ENCODE data around the gene SIPA1.

SIPA1 gene, protein sequence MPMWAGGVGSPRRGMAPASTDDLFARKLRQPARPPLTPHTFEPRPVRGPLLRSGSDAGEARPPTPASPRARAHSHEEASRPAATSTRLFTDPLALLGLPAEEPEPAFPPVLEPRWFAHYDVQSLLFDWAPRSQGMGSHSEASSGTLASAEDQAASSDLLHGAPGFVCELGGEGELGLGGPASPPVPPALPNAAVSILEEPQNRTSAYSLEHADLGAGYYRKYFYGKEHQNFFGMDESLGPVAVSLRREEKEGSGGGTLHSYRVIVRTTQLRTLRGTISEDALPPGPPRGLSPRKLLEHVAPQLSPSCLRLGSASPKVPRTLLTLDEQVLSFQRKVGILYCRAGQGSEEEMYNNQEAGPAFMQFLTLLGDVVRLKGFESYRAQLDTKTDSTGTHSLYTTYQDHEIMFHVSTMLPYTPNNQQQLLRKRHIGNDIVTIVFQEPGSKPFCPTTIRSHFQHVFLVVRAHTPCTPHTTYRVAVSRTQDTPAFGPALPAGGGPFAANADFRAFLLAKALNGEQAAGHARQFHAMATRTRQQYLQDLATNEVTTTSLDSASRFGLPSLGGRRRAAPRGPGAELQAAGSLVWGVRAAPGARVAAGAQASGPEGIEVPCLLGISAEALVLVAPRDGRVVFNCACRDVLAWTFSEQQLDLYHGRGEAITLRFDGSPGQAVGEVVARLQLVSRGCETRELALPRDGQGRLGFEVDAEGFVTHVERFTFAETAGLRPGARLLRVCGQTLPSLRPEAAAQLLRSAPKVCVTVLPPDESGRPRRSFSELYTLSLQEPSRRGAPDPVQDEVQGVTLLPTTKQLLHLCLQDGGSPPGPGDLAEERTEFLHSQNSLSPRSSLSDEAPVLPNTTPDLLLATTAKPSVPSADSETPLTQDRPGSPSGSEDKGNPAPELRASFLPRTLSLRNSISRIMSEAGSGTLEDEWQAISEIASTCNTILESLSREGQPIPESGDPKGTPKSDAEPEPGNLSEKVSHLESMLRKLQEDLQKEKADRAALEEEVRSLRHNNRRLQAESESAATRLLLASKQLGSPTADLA

DNA sequence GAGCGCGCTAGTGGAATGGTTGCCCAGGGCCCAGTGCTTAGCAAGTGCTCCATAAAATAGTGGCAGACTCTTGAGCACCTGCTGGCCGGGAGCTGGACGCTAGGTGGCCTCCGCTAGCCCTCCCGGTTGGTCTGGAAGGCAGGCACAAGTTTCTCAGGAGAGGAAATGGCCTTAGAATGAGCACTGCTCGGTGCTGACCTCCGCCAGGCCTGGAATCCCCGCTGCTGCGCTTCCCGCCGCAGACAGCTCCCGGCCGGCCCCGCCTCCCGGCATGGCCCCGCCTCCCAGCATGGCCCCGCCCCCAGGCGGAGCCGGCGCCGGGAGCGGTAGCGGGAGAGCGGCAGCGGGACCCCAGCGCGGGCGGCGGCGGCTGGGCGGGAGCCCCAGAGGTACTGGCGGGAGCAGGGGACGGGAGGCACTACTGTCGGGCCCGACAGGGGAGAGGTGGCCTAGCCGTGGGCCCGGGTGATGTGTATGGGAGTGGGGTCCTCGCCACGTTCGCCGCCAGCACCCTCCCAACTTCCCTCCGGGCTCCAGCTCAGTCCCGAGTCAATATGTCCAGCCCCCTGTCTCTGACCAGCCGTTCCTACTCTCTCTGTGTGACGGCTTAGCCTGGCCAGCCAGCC is at the start of gene SIPA1:
TSS of gene SIPA1 (plus strand) at position 308 of the 626 bp plus-strand sequence. CDS start 2,821 bp downstream, outside the sequence.
- peak; percentile 56 to 68 (median 63) for DNase-seq (ENCODE audit: low read depth in 2 of 3, low spot score in 2 of 3)

DNA sequence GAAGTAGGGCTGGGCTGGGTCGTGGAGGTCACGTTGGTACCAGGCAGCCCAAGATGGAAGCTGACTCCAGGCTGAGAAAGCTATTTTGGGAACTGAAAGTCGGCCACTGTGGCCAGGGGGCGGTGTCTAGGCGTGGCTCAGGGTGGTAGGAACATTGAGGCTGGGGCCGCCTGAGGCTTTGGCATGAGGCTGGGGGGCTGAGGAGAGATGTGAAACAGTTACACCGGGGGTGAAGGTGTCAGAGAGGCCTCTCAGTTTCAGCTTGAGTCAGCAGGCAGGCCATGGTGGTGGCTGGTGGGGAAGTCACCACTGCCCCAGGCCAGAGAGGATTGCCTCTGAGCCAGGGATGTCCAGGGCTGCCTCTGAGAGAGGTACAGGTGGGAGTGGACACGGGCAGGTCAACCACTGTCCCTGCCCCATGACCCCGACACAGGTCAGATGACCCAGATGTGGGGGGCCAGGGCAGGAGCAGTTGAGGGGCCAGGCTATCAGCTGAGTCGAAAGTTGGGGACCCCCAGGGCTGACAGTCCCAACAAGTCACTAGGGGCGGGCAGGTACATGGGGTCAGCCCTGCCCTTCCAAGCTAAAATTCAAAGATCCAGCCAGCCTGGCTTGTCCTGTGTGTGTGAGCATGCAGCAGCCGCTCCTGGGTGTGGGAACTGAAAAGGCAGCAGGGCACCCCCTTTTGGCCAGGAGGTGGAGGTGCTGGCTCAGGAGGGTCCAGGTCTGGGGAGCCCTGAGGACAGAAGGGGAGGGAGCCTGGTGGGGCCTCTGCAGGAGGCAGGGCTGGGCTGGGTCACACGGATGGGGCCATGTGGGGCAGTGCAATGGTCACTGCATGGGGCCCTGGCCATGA is 49.5 kb upstream of the SIPA1 start:
- DNase-seq (ENCODE audit: low read depth in 2 of 3, low spot score in 2 of 3): peak; percentile 40 to 72 (median 63)

DNA sequence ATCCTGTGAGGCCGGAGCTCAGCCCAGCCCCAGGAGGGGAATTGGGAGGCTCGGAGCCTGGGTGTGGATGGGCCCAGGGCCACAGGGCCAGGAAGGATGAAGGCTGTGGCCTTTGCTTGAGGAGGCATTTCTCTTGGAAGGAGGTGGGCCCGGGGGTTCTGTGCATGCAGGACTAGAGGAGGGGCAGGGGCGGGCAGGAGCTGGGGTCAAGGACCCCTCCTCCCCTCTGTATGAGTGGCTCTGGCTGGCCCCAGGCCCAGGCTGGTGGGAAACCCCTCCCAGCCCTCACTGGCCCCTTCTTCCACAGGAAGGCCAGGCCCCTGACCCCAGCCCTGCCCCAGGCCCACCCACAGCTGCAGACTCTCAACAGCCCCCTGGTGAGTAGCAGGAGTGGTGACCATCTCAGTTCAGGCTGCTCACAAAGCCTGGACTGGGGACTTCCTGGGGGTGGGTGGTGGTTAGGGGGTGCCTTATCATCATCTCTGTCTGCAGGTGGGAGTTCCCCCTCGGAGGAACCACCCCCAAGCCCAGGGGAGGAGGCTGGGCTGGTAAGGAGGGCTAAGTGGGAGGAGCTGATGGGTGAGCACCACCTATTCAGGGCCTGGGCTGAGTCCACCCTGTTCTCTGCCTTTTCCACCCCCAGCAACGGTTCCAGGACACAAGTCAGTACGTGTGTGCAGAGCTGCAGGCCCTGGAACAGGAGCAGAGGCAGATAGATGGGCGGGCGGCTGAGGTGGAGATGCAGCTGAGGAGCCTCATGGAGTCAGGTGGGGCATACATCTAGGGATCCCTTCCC is 48.3 kb upstream of the SIPA1 start:
- peak in 1 of 3 experiments; percentile 57 for DNase-seq (ENCODE audit: low read depth in 2 of 3, low spot score in 2 of 3)

DNA sequence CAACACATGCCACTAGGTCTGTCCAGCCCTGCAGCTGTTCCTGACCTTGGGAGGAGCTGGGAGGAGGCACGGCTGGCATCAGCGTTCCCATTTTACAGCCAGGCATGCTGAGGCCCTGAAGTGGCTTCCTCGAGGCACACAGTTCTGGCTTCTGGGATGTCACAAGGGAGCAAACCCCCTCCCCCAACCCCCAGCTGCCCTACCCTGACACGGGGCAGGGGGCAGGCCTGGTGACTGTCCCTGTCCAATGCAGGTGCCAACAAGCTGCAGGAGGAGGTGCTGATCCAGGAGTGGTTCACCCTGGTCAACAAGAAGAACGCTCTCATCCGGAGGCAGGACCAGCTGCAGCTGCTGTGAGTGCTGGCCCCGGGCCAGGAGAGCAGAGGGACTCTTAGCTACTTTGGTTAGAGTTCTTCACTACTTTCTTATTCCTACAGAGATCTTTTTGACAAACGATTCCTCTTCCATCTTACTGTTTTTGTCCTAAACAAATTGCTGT is 47.6 kb upstream of the SIPA1 start:
- DNase-seq (ENCODE audit: low read depth in 2 of 3, low spot score in 2 of 3): no peak

DNA sequence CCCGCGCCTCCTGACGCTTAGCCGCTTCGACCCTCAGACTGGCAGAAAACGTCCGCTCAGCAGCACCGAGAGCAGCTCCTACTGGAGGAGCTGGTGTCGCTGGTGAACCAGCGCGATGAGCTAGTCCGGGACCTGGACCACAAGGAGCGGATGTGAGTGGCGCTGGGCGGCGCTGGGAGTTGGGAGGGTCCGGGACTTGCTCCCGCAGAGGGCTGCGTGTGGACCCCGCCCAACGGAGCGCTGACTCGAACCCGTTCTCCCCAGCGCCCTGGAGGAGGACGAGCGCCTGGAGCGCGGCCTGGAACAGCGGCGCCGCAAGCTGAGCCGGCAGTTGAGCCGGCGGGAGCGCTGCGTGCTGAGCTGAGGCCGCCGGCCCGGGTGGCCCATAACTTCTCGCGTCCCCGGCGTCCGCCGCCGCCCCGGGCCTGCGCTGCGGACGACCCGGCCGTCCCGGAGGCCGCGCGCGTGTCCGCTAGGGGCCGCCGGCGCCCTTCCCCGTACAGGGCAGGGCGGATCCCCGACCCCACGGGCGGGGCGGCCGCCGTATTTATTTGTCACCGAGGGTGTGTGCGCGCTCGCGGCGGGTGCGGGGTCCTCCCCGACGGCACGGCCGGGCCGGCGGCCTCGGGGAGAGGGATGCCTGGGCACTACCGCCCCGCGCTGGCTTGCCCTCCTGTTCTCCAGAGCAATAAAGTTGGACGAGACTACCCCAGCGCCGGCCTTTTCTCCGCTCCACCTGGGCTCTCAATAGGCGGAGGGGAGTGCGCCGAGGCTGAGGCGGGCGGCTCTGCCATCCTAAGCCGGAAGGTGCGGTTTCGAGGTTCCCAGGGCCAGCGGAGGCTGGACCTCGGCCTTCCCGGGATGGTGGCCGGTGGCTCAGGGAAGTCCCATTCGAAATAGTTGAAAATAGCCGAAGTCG is 45.7 kb upstream of the SIPA1 start:
- no peak for DNase-seq (ENCODE audit: low read depth in 2 of 3, low spot score in 2 of 3)

DNA sequence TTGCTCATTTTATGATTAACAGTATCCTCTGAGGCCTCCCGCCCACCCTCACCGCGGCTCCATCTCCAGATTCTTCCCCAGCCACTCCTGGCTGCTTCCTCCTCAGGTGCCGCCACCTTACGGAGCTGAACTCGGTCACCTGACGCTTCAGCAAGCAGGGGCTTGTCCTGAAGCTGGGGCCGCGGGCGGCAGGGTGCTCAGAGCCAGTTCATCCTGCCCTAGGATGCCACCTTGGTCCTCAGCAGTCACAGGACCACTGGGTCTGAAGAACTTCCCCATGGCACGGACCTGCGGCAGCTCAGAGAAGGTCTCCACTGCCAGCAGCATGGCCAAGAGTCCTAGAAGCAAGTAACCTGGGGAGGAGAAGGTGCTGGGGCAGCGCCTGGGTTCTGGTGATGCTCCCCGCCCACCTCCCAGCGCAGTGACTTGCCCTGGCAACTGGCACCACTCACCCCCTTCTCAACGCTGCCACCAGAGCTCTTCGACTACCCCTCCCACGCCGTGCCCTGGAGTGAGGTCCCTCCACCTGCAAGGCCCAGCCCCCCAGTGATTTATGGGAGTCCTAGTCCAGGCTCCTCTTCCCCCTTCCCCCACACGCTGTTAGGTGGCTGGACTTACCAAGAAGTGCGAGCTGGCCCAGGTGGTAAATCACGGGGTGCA is 44.9 kb upstream of the SIPA1 start:
- DNase-seq (ENCODE audit: low read depth in 2 of 3, low spot score in 2 of 3): no peak

DNA sequence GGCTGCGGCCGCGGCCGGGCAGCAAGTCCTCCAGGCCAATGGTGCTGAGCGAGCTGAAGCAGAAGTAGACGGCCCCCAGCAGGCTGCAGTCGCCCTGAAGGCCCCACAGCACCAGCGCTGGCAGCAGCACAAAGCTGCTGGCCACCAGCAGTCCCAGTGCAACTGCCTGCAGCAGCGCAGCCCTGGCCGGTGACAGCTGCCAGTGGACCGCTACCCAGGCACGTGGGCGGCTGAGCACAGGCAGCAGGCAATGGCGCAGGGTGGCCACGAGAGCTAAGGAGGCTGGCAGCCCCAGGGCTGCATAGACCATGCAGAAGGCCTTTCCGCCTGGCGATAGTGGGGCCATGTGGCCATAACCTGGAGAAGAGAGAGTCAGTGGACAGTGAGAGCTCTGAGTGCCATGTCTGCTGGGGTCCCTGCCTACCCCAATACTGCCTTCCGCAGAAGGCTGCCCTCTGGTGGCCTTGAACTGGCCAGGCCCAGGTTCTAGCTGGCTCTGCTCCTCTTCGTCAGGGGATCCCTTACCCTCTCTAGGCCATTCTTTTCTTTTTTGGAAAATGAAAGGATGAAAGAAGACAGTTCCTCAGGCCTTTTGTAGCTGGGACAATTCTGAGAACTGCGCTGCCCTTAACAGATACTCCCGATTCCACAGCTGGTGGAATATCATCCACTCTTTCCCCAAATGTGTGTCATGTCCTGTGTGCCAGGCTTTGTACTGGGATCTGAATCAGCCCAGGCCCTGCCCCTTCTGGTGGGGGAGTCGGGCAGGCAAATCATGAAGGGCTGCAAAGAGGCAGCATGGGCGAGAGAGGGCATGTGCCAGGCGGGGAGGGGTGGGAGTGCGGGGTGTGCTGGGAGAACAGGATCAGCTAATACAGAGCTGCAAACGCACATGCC is 44.1 kb upstream of the SIPA1 start:
- DNase-seq (ENCODE audit: low read depth in 2 of 3, low spot score in 2 of 3): no peak

DNA sequence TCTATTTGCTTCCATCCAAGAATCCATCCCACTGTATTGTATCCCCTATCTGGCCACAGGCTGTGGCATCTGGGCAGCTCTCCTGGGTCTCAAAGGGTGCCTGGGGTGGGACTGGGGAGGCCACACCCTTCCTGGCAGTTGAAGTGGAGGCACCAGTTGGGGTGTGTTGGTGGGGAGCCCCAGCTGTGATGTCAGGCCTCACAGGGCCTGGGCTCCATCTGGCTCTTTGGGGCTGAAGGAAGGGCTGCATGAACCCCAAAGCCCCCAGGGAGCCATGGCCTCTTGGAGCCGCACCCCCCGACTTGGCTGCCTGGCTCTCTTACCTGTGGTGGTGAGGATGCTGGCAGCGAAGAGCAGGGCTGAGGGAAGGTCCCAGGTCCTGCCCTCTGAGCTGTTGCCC is 42.8 kb upstream of the SIPA1 start:
- DNase-seq (ENCODE audit: low read depth in 2 of 3, low spot score in 2 of 3): no peak

DNA sequence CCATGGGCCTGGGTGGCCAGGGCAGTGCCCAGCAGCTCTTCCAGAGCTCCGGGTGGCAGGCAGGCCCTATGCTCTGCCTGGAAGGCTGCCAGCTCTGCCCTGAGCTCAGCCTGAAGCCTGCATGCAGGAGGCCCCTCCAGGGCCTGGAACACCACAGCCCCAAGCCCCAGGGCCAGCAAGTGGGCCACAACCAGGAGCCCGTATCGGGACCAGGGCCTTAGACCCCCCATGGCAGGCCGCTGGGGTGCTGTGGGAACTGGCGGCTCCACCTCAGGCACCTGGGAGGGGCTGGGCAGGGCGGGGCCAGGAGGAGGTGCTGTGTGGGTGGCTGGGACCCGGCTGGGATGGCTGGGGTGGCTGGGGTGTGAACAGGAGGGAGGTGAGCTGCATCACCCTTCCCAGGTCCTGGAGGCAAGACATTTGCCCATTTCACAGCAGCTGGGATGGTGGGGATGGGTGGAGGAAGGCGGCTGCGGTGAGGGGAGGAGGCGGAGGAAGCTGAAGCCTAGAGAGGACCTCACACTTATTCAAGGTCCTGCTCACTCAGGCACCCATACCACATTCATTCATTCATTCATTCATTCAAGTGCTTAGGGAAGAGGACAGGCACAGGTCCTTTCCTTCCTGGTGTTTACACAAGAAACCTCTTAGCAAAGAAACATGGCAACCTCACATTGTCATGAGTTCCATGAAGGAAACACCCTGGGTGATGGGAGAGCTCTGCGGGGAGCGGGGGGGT is 42.2 kb upstream of the SIPA1 start, which contains the start of gene KCNK7:
TSS of gene KCNK7 (minus strand) at position 258 of the 739 bp plus-strand sequence. CDS start at position 230, 28 bp downstream.
- no peak for DNase-seq (ENCODE audit: low read depth in 2 of 3, low spot score in 2 of 3)

DNA sequence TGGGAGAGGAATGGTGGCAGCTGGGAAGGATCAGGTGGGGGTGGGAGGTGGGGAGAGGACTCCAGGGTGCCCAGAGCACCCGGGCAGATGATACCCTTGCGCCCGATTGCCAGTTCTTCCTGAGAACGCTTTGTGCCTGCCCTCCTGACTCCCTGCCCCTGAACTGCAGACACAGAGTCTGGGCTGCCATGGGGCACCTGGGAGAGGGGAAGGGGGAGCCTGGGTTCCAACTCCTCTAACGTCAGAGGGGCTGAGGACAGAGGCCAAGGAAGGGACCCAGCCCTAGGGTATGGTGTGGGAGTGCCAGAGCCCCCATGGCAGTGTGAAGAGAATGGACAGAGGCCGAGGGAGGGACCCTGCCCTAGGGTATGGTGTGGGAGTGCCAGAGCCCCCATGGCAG is 41.4 kb upstream of the SIPA1 start:
- DNase-seq (ENCODE audit: low read depth in 2 of 3, low spot score in 2 of 3): no peak

DNA sequence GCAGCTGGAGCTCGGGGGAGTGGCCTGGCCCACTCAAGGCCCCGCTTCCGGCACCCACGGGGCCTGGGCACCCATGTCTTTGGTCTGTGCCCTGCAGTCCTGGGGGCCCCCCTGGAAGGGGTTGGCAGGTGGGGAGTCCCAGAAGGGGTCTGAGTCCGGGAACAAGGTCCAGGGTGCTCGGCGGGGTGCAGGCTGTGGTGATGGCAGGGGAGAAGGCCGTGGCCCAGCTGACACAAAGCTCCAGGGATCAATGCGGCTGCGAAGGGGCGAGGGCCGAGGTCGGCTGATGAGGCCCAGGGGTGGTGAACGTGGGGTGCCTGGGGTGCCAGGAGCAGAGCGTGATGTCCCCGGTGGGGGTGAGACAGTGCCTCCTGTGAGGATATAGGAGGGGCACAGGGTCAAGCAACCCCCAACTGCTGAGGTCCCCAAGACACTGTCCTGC is 39.6 kb upstream of the SIPA1 start:
- DNase-seq (ENCODE audit: low read depth in 2 of 3, low spot score in 2 of 3): no peak

DNA sequence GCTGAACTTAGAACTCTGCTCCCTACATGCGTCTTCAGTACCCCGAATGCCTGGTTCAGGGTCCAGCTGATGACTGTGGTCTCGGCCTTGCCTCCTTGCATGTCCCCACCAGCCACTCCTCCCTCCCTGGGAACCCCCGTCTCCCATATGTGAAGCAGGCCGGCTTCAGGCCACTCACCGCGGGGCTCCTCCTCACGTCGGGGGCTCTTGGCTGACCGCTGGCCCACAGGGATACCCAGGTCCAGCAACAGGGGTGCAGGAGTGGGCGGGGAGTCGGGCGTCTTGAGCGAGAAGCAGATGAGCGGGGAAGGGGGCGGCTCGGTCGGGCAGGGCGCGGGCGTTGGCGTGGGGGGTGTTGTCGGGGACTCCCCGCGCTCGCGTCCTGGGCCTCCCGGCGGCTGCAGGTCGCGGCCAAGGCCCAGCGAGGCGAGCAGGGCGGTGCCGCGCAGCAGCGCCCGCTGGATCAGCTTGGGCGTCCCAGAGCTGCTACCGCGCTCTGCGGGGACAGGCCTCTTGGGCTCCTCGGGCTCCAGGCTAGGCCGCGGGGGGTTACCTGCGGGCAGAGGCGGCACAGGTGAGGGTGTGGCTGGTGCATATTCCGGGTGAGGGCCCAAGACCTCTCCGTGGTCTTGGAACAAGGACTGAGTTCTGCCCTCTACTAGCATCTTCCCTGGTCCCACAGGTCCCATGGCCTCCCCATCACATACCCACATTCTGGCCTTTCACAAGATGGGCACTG is 38.5 kb upstream of the SIPA1 start:
- DNase-seq (ENCODE audit: low read depth in 2 of 3, low spot score in 2 of 3): no peak

DNA sequence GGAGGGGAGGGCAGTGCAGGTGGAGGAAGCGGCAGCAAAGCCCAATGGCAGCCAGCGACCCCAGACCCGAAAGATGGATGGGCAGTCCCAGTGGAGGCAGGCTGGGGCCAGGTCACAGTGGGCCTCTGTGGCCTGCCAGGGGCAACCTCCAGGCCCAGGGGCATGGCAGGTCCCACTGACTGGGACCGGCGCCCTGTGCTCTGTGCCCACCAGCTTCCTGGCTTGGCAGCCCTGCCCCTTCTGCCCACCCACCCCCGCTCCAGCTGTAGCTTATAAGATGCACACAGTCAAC is 38.0 kb upstream of the SIPA1 start:
- no peak for DNase-seq (ENCODE audit: low read depth in 2 of 3, low spot score in 2 of 3)

DNA sequence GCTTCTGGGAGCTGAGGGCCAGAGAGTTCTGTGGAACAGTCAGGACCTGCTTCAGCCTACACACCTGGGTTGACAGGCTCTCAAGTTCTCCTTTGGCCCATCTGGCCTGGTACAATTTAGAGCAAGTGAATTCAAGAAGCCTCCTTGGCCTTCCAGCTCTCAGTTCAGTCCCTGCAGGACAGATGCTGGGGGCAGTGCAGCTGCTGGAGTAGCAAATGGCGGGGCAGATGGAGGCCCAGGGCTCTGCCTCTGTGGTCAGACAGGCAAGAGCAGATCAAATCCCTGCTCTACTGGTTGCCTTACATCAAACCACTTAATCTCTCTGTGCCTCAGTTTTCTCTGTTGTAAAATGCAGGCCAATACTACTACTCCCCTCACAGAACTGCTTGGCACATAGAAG is 33.6 kb upstream of the SIPA1 start:
- no peak for DNase-seq (ENCODE audit: low read depth in 2 of 3, low spot score in 2 of 3)

DNA sequence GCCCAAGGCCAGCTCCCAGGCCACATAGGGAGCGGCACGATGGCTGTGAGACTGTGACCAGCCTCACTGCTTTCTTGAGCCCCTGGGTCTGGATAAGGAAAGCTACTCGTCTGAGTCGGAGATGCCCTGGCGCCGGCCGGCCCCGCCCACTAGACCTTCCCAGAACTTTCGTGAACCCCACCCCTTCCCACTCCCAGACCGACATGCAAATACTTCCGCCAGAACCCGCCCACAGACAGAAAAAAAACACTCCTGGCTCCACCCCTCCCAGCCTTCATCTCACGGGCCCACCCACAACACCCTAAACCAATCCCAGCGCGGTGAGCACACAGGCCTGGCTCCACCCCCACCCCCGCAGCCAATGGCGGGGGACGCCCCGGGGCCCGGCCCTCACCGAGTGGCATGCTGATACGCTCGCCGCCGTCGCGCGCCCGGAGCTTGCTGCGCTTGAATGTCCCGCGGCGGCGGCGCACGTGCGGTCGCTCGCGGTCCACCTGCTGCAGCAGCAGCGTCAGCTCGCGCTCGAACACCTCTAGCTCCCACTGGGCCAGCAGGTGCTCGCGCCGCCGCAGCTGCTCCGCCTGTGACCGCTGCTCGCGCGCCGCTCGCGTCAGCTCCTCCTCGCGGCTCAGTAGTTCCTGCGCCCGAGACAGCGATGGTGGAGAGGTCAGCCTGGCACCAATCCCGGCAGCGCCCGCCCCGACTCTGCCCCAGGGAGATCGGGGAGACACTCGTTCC is 30.9 kb upstream of the SIPA1 start:
- DNase-seq (ENCODE audit: low read depth in 2 of 3, low spot score in 2 of 3): no peak
